IPS-NIHi7 (cell line): ENCODE results near the gene WASF2.

Experiments used
- DNase-seq: peaks from one replicate; pipeline ENCODE4 v3.0.0; 2012; ENCODE audit warnings: mixed read lengths; ENCODE audit errors: extremely low spot score

The WASF2 gene

DNA sequence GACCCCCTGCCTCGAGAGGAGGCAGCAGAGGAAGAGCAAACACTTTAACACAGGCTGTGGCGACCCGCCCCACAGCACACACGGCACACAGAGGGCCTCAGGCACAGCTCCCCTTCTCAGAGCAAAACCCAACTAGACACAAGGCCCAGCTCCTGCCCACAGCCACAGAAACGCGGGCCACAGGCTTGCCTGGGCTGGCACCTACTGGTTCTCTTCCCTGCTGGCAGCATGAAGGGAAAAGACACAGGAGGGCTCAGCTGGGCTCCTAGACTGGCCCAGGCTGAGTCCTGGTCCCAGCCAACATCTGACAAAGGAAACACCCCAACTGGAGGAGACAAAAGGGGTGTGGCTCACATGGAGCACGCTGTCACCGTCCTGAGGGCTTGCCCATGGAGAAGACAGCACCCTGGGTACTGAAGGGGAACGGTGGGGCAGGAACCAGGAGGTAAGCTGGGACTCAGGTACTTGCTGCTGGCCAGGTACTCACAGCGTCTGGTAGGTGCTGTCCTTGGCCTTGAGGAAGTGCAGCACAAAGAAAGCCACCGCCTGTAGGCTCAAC is 110.3 kb downstream of the WASF2 start:
- no peak for DNase-seq

DNA sequence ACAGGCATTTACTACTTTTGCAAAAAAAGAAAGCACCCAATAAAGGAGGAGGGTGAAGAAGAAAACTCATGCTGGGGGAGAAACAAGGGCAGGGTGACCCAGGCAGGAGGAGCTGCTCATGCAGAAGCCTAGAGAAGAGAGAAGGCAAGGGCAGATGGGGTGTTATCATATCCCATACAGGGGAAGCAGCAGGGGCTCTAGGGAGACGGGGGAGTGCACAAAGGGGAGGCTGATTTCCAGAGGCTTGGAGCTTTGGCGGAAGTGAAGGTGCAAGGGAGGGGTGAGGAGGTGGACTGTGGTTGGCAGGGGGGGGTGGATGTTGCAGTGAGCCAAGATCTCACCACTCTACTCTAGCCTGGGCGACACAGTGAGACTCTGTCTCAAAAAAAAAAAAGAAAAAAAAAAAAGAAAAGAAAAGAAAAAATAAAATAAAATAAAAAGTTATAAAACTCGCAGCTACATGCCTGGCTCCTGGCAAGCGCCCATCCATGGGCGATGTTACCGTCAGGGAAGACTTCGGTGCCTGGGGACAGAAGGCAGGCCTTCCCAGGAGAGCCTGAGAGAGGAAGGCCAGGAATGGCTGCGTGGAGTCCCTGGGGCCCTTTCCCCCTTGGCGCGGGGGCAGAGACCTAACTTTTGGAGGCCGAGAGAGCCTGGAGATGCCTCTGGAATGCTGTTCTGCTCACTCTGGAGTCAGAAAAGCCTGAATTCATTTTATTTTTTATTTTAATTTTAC is 112.0 kb downstream of the WASF2 start:
- DNase-seq = no peak

DNA sequence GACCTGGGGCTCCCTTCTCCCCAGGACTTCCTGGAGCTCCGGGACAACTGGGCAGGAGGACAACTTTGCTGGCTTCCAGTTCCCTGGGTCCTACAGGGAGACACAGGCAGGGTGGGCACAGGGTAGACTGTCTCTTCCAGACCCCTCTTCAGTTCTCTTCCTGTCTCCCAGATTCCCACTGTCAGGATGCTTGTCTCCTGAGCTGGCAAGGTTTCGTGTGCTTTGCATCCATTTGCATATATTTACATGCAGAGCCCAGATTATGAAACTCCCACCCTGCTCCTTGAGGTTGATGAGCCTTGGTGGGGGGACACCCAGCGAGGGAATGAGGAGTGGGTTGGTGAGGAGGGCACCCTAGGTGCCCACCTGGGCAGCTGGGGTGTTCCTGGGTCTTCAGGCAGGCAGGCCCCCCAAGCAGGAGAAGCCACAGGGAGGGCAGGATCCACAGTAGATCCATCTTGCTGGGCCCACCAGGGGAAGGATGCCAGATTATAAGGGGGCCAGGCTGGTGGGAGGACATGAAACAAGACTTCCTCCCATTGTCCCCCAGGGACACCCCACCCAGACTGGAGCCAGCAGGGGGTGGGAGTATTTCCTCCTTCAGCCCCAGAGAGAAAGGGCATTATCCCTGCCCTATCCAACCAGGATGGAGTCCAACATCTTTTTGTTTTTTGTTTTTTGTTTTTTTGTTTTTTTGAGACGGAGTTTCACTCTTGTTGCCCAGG is 115.4 kb downstream of the WASF2 start, which contains the start of gene FCN3:
FCN3 (minus strand) TSS at position 463 of the 725 bp plus-strand sequence; CDS start at position 457, 6 bp downstream.
- no peak for DNase-seq

DNA sequence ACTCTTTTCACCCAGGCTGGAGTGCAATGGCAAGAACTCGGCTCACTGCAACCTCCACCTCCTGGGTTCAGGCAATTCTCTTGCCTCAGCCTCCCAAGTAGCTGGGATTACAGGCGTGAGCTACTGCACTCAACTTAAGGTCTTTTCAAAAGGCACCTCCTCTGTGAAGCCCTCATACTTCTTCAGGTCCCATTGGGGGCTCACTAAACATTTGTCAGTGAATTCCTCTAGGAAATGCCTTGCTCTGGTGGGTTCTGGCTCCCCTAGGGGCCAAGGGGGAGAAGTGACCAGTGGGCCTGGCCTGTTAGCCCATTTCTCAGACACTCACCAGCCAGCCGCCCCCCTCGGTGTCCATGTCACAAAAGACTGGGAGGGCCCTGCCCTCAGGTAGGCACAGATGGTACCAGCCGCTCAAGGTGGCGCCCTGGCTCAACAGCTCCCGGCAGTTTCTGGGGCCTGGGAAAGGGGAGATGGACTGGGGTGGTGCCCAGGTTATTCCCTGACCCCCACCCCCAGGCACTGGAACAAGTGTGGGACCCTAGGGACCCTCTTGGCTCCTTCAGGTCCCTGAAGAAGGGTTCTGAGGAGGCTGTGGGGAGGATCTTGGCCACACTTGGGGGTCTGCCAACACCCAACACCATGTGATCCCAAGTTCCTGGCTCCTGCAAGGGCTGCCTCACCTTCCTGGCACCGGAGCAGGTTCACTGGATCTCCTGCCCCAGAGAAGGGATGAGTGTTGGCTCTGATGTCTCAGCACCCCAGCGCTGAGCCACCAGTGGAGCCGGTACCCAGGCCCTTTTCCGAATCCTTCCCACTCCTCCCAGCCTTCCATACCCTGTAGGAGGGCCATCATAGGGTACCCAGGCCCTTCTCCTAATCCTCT is 116.9 kb downstream of the WASF2 start:
- DNase-seq = peak; percentile 64

DNA sequence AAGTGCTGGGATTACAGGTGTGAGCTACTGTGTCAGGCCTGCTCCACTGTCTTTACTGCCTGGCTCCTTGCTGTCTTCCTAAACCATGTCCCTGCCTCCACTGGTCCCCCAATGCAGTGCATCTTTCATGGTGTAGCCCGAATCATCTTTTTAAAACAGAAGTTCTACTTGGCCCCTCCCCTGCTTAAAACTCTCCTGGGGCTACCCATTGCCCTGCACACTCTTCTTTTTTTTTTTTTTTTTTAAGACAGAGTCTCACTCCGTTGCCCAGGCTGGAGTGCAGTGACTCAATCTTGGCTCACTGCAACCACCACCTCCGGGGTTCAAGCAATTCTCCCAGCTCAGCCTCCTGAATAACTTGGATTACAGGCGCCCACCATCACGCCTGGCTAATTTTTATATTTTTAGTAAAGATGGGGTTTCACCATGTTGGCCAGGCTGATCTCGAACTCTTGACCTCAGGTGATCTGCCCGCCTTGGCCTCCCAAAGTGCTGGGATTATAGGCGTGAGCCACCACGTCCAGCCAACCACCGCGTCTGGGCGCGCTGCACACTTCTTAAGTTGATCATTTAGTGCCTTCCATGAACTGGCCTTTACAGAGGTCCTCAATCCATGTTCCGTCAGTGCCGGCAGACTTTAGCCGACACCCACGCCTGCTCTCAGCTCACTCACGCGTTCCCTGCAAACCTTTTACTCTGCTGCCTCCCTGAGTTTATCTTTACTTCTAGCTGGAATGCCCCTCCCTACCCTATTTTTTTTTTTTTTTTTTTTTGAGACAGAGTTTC is 117.8 kb downstream of the WASF2 start:
- DNase-seq = no peak

DNA sequence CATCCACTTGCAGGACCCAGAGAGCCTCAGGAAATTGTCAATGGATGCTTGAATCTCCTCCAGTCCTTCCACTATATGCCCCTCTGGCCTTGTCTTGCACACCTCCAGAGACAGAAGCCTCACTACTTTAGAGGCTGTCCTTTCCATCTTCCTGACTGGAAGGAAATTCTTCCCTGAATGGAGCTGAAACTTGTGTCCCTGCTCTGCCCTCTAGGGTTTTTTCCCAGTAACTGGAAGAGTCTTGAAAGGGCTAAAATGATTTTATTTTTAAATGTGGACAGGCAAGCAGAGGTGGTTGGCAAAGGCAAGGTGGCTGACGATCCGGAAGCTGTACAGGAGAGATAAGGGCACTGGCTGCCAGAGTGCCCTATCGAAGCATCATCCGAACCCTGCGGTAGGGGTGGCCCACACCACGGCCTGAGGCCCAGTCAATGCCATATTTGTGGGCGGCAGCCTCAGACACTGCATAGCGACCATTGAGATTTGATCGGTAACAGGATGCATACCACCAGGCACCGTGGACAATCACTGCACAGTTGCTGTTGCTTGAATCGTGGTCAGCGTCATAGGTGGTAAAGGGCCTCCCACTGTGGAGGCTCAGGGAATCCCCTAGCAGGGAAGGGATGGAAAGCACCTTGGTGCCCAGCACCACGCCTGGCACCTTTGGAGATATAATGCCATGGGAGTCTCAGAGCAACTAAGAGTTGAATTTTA is 120.9 kb downstream of the WASF2 start:
- DNase-seq = no peak

DNA sequence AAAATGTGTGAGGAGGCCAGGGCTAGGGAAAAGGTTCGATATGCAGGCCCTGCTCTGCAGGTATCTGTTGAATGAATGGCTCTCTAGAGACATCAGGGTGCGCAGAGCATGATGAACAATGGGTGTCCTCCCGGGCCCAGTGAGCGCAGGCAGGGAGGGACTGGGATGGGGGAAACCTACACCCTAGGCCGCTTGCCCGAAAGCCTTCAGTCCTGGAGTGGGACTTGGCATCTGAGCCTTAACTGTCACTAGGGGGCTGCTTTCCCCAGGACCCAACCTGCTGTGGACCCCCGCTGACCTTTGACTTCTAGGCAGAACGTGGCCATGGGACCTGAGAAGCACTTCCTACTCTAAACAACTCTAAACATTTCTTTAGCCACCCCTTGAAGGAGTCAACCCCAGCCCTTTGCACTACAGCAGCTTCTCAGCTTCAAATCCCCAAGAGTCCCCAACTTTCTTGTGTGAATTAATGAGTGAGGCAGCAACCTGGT is 122.8 kb downstream of the WASF2 start:
- no peak for DNase-seq

DNA sequence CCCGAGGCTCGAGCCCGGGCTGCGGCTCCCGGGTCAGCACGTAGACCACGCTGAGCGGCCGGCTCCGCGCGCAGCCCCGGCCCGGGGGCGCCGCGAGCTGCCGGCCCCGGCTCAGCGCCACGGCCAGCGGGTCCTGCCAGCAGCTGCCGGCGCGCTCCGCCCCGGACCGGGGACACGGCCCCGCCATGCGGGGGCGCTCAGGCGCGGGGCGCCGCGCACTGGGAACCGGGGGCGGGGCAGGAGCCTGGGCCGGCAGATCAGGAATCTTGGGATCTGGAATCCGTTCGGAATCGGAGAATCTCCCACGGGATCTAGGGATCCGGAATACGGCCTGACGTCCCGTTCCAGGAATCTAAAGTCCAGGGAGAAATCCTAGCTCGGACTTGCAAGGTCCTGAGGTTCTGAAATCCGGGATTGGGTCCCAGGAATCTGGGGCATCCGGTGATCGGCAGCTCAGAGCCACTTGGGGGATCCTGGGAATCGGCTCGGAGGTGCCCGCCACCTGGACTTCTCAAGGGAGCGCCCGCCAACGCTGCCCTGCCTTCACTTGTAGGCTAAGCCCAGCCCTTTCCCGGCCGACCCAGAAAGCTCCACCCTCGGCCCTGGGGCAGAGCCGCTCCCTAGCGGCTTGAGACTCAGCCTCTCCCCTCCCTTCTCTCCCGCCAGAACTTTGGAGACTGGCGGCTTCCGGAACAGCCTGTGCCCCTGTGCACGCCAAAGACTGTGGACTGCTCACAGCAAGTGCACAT is 123.4 kb downstream of the WASF2 start, which contains the start of gene MAP3K6:
MAP3K6 (minus strand) TSS at position 551 of the 749 bp plus-strand sequence; CDS start at position 187, 364 bp downstream.
- DNase-seq = peak; percentile 80

DNA sequence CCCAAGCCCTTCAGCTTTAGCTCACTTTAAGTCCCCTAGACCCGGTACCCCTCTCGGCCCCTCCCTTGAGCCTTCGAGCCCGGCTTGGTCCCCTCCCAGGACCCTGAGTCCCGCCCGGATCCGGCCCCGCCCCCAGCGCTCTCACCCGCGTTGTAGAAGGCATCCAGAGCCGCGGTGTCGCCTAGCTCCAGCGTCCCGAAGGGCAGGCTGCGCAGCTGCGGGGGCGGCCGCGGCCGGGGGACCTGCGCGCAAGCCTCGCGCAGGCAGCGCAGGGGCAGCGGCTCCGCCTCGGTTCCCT is 123.9 kb downstream of the WASF2 start:
- peak; percentile 79 for DNase-seq

DNA sequence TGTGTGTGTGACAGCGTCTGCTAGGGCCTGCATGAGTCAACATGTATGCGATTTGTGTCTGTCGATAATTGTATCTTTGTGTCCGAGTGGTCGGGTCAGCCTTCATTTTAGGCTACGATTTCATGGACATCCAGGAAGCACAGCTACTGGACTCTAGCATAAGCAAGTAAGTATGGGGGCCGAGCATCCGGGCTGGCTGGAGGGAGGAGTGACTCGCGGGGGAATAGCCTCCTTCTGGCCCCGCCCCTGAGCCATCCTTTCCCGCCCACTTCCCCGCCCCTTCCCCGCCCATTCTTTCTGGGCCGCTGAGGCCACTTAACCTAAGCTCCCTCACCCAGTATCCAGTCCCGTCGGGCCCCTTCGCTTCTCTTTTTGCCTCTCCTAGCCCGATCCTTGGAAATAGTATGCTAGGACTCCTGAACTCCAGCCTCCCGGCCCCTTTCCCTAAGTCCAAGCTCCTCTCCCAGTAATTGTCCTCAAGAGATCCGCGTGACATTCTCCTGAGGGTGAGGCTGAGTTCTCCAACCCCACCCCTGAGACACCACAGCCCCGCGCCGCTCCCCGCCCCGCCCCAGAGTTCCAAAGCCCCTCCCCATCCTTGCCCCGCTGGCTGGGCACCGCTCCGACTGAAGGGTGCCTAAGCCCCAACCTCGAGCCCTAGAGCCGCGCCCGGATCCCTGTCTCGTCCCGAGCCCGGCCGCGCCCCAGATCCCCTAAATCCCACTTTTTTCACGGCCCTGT is 124.4 kb downstream of the WASF2 start:
- DNase-seq = peak; percentile 91

DNA sequence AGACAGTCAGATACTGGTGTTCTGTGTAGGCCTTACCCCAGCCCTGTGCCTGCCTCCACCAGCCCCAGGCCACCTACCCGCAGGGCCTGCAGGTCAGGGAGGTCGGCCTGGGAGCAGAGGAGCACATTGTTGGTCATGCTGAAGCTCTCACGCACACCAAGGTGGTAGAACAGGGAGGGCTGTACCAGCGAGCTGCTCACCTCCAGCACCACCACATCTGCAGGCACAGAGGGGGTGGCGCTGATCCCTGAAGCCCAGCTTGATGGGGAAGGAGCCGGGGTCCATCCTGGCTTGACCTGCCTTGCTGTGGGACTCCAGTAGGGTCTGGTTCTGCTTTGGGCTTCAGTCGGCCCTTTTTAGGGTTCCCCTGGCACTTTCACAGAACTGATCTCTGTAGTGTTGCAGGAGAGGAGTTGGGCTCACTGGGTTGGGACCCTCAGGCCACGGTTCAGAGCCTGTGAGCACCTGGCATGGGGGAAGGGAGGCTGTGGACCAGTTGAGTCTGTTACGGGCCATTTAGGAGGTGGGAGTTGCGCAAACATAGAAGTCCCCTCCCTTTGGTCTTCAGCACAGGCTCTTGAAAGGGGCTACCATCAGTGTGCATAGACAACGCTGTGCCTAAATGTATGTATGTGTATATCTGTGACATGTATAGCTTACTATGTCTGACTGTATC is 125.1 kb downstream of the WASF2 start:
- no peak for DNase-seq

DNA sequence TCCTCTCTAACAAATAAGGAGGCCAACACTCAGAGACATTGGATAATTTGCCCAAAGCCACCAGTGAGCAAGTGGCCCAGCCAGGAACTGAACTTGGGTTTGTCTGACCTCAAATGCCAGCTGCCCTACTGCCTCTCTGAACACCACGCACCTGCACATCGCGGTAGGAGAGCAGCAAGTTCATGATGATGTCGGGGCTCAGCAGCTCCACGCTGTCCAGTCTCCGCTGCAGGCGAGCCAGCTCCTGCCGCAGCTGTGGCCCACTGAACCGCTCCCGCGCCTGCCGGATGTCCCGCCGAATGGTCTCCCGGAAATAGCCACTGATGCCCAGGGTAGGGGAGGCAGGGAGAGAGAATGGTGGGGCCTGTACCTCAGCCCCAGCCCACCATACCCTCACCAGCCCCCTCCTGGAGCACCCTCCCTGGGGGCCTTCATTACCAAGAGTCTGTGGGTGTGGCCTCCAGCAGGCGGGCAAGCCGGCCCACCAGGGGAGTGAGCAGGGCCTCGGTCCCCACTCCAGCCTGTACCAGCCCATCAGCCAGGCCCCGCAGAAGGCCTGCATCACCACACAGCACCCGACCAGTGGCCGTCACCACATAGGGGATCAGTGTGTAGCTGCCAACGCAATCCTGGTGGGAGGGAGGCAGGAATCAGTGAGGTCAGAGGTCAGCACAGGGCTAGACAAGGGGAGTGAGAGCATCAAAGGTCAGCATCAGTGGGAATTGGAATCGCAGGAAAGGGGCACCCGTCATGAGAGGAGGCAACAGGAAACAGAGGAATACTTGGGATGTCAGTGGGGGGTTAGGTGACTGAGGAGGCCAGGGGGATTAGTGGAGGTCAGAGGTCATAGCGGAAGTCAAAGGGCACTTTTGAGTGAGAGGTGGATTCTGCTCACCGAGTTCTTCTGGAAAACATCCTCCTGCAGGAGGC is 125.9 kb downstream of the WASF2 start:
- no peak for DNase-seq

DNA sequence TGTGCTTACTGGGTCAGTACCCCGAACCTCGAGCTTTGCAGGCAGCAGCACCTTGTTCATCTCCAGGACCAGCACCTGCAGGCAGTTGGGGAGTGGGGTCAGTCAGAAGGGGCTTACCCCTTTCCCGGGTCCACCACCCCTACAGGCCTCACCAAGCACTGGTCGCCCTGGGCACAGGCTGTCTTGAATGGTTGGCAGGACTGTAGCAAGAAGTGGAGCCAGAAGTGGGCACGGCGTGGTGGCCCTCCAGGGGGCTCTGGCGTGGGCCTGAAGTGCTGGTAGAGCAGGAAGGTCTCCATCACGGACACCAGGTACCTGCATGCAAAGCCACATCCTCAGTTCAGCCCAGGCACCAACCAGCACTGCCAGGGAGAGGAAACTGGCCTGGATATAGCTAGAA is 128.4 kb downstream of the WASF2 start:
- no peak for DNase-seq

DNA sequence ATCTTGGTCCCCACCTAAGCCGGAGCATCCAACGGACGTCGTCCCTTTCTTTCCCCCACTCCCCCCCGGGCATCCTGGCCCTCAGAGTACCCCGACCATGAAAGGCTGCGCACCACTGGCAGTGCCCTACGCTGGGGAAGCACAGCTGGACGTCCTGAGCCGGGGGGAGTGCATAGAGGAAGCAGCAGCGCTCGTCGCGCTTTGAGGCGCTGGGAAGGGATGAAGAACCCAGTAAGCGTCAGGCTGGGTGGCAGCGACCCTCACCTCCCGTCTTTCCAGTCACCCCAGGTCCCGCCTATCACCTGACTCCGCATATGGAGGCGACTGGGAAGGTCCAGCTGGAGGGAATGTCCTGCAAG is 128.9 kb downstream of the WASF2 start:
- DNase-seq = no peak

DNA sequence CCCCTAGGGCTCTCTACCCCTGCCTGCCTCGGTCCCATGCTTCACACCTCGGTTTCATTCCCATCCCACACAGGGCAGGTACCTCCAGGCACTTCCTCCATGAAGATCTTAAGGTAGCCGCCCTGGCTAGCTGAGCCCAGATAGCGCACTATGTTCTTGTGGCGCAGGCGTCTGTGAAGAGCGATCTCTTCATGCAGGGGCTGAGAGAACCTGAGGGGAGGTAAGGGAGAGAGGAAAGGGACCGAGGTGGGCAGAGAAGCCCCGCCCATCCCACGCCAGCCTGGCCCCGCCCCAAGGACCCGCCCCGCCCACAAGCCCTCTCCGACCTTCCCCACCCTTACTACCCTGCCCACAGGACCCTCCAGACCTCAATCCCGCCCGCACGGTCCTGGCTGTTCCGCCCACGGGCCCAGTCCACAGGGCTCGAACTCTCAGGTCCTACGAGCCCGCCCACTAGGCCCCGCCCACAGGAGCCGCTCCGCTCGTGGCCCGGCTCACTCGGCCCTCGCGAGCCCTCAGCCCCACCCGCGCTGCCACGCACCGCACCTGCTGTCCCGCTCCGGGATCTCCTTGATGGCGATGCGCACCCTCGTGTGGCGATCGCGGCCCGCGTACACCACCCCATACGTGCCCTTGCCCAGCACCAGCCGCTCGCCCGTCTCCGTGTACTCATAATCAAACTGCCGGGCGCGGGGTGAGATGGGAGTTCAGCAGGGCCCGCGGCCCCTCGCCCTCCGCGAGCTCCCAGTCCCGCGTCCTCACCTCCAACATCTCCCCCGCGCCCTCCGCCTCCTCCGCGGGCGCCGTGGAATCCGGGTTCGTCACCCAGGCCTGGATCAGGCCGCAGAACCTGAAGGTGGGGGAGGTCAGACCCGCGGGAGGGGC is 129.6 kb downstream of the WASF2 start:
- peak; percentile 70 for DNase-seq

DNA sequence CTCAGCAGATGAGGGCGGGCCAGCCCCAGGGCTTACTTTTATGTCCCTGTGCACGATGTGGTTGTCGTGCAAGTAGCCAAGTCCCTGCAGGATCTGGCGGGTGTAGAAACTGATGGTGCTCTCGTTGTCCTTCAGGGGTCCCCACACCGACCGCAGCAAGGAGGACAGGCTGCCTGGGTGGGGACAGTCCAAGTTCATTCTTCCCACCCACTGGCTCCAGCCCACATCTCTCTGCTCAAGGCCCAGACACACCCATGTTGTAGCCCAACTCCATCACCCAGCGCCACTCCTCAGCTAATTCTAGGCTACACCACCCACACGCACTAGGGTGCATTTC is 130.2 kb downstream of the WASF2 start:
- DNase-seq = no peak
